Panc1 (cell line): Measurements from ENCODE around the gene PMPCA. TPM values are rescaled to one million over a fixed set of nuclear protein-coding genes. Genes with fewer than 3 reads are reported as not detected.

ENCODE experiments used
- ATAC-seq: fragments of 200-7000 bp; cut with Tn5 transposase; 2 replicates; pipeline ENCODE4 v1.9.1; 2020; ENCODE audit warnings: mild to moderate bottlenecking, moderate library complexity
- BruUV-seq: library from RNA; stranded (reverse); fragments of 400-500 nt; replicated peaks from 2 replicates; lab custom pipeline; 2021; lab: Mats Ljungman, UMichigan
- CTCF ChIA-PET: fragments of 300-600 bp; sonication (Branson Sonifier 250); formaldehyde crosslinking; loops from one replicate; lab custom pipeline; 2022; ENCODE audit warnings: antibody characterized with exemption; lab: Charles Lee
- POLR2A ChIA-PET: fragments of 300-600 bp; sonication (Branson Sonifier 250); formaldehyde crosslinking; loops from one replicate; lab custom pipeline; 2022; ENCODE audit warnings: antibody characterized with exemption; lab: Charles Lee
- DNase-seq: peaks from one replicate; pipeline ENCODE4 v3.0.0-alpha.2; 2010; ENCODE audit warnings: low read depth, low spot score
- H3K27ac ChIP-seq: 2 replicates; pipeline ENCODE4 v1.5.1; 2011; ENCODE audit warnings: mild to moderate bottlenecking, low read length, inconsistent platforms
- H3K27me3 ChIP-seq: fragments of 200-500 bp; sonication (Bioruptor generic); 2 replicates; pipeline ENCODE4 v1.6.0; 2014; ENCODE audit warnings: low read length, inconsistent platforms; ENCODE audit not compliant: control insufficient read depth, insufficient read depth
- H3K36me3 ChIP-seq: fragments of 200-500 bp; sonication (Bioruptor generic); 2 replicates; pipeline ENCODE4 v1.5.1; 2014; ENCODE audit warnings: inconsistent platforms, mild to moderate bottlenecking, low read length, moderate library complexity; ENCODE audit not compliant: control insufficient read depth, insufficient read depth
- H3K4me1 ChIP-seq: 2 replicates; pipeline ENCODE4 v1.5.1; 2011; ENCODE audit warnings: inconsistent platforms, mild to moderate bottlenecking, low read length, moderate library complexity; ENCODE audit not compliant: control insufficient read depth, insufficient read depth
- H3K4me3 ChIP-seq, 2 experiments: 2 replicates each; pipeline ENCODE4 v1.5.1; 2011 to 2012; ENCODE audit warnings: low read depth in 2 of 2, low read length in 2 of 2, mild to moderate bottlenecking in 2 of 2, inconsistent platforms in 1 of 2, moderate library complexity in 1 of 2
- H3K9me3 ChIP-seq: fragments of 200-500 bp; sonication (Bioruptor generic); 2 replicates; pipeline ENCODE4 v1.5.1; 2014; ENCODE audit warnings: low read depth, mild to moderate bottlenecking, inconsistent platforms, low read length, moderate library complexity; ENCODE audit not compliant: control insufficient read depth, insufficient read depth
- POLR2AphosphoS5 ChIP-seq: IDR thresholded peaks from 2 replicates; pipeline ENCODE4 v1.6.1; 2012; ENCODE audit warnings: mild to moderate bottlenecking, low read depth, low read length, moderate library complexity
- SIN3A ChIP-seq: IDR thresholded peaks from 2 replicates; pipeline ENCODE4 v1.6.1; 2012; ENCODE audit warnings: low read depth, mild to moderate bottlenecking, low read length, moderate library complexity, borderline replicate concordance; ENCODE audit not compliant: insufficient read depth
- TCF7L2 ChIP-seq: IDR thresholded peaks from 2 replicates; pipeline ENCODE4 v1.6.1; 2011; ENCODE audit warnings: mild to moderate bottlenecking, low read depth, low read length, inconsistent platforms
- in situ Hi-C: cut with HindIII; loops from 2 replicates; pipeline ENCODE4 v1.10.0; 2016; ENCODE audit warnings: low sequenced_read_pairs, low pct_unique_long_range_greater_than_20kb
- intact Hi-C: fragments of 100-400 bp; cut with micrococcal nuclease; formaldehyde crosslinking; loops from one replicate; pipeline ENCODE4 v1.10.0; 2022; ENCODE audit not compliant: unreplicated experiment
- total RNA-seq: library from RNA; stranded (reverse); gene quantifications from one replicate; pipeline ENCODE4 v1.2.1, GENCODE V29; 2021; ENCODE audit not compliant: unreplicated experiment
- TF ChIP-seq, protein P1 (sequence below): fragments of 450-650 bp; IDR thresholded peaks from 2 replicates; pipeline ENCODE4 v1.5.1; 2017; ENCODE audit warnings: mild to moderate bottlenecking
- TF ChIP-seq, protein P2 (sequence below), 2 experiments: IDR thresholded peaks; 2 replicates each; pipeline ENCODE4 v1.6.1; 2011 to 2012; ENCODE audit warnings: low read depth in 2 of 2, control low read depth in 1 of 2, low read length in 1 of 2, mild to moderate bottlenecking in 1 of 2, moderate library complexity in 1 of 2; ENCODE audit not compliant: insufficient read depth in 1 of 2

Gene PMPCA
- total RNA-seq, 1 experiment from 2014 or later: 60.9 TPM

- BruUV-seq: no TSS peak
- TF ChIP-seq TCF7L2: no peak
- TF ChIP-seq, protein P1, sequence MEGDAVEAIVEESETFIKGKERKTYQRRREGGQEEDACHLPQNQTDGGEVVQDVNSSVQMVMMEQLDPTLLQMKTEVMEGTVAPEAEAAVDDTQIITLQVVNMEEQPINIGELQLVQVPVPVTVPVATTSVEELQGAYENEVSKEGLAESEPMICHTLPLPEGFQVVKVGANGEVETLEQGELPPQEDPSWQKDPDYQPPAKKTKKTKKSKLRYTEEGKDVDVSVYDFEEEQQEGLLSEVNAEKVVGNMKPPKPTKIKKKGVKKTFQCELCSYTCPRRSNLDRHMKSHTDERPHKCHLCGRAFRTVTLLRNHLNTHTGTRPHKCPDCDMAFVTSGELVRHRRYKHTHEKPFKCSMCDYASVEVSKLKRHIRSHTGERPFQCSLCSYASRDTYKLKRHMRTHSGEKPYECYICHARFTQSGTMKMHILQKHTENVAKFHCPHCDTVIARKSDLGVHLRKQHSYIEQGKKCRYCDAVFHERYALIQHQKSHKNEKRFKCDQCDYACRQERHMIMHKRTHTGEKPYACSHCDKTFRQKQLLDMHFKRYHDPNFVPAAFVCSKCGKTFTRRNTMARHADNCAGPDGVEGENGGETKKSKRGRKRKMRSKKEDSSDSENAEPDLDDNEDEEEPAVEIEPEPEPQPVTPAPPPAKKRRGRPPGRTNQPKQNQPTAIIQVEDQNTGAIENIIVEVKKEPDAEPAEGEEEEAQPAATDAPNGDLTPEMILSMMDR: no peak
- no peak for TF ChIP-seq POLR2AphosphoS5
- TF ChIP-seq SIN3A: no peak
- TF ChIP-seq, protein P2, sequence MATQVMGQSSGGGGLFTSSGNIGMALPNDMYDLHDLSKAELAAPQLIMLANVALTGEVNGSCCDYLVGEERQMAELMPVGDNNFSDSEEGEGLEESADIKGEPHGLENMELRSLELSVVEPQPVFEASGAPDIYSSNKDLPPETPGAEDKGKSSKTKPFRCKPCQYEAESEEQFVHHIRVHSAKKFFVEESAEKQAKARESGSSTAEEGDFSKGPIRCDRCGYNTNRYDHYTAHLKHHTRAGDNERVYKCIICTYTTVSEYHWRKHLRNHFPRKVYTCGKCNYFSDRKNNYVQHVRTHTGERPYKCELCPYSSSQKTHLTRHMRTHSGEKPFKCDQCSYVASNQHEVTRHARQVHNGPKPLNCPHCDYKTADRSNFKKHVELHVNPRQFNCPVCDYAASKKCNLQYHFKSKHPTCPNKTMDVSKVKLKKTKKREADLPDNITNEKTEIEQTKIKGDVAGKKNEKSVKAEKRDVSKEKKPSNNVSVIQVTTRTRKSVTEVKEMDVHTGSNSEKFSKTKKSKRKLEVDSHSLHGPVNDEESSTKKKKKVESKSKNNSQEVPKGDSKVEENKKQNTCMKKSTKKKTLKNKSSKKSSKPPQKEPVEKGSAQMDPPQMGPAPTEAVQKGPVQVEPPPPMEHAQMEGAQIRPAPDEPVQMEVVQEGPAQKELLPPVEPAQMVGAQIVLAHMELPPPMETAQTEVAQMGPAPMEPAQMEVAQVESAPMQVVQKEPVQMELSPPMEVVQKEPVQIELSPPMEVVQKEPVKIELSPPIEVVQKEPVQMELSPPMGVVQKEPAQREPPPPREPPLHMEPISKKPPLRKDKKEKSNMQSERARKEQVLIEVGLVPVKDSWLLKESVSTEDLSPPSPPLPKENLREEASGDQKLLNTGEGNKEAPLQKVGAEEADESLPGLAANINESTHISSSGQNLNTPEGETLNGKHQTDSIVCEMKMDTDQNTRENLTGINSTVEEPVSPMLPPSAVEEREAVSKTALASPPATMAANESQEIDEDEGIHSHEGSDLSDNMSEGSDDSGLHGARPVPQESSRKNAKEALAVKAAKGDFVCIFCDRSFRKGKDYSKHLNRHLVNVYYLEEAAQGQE (IDR thresholded peaks at IDR 0.05; ENCODE audit: insufficient read depth in 1 of 2, low read depth in 2 of 2, low read length in 1 of 2): no peak
- no peak overlapping the region for H3K4me3 ChIP-seq
- no peaks in the 10 kb centered on the region for H3K27me3 ChIP-seq
- ChIA-PET POLR2A (no interaction called here), CTCF (no interaction called here)
- peaks cover 5% of the 10 kb centered on the region for H3K4me1 ChIP-seq
- DNase-seq: no peak
- intact Hi-C loops (no loop called here), in situ Hi-C loops (no loop called here)
- H3K36me3 ChIP-seq: no peaks in the 10 kb centered on the region; the same call in 1 of the 2 replicates
- no peak for ATAC-seq
- no peaks in the 10 kb centered on the region for H3K9me3 ChIP-seq
- no peak overlapping the region for H3K27ac ChIP-seq
Observed at GRCh38 chr9:136361754-136362449, 48.6 kb upstream of the PMPCA start.

GRCh38 chr9:136362450-136362784 lies 48.0 kb upstream of the PMPCA start:
- Histone ChIP-seq H3K36me3 (no peaks in the 10 kb centered on the region; the same call in 1 of the 2 replicates), H3K27me3 (no peaks in the 10 kb centered on the region), H3K4me1 (peaks cover 5% of the 10 kb centered on the region; the same call in 1 of the 2 replicates), H3K9me3 (no peaks in the 10 kb centered on the region), H3K27ac (peak overlapping the region; percentile 40; the same call in 1 of the 2 replicates), H3K4me3 (peak overlapping the region; percentile 19 to 43; a peak in 3 of 4 replicates)
- DNase-seq (no peak), ATAC-seq (no peak)
- POLR2A ChIA-PET: no interaction called here
- BruUV-seq: no TSS peak
- CTCF ChIA-PET: interaction anchor here (0.9 to 1.3 kb wide), 2 partner anchors 17 to 23 kb away, joined by 3 to 5 read pairs; no protein-coding TSS in a partner anchor
- TF ChIP-seq TCF7L2 (no peak), SIN3A (no peak), POLR2AphosphoS5 (no peak)
- TF ChIP-seq, protein P1: no peak
- TF ChIP-seq, protein P2 (IDR thresholded peaks at IDR 0.05; ENCODE audit: insufficient read depth in 1 of 2, low read depth in 2 of 2, low read length in 1 of 2): no peak
- intact Hi-C loops (no loop called here), in situ Hi-C loops (no loop called here)
